Dermis blood vessel endothelial cell (primary cell): ENCODE results near the gene SH3BGRL2. TPM values are rescaled to one million over a fixed set of nuclear protein-coding genes. Genes with fewer than 3 reads are reported as not detected.
A peak's percentile ranks its signal among the peaks of the same experiment; 100 is the strongest.

Source experiments
- DNase-seq: peaks from one replicate; pipeline ENCODE4 v3.0.0; 2010
- total RNA-seq: library from RNA; depleted of rRNA; stranded (reverse); fragments of >200 nt; gene quantifications from 2 replicates; pipeline ENCODE4 v1.2.3, GENCODE V29; 2014

Gene SH3BGRL2
- 114 and 133 TPM in 2 replicates for total RNA-seq

GRCh38 chr6:79630883-79631692, at the start of gene SH3BGRL2:
TSS of gene SH3BGRL2 (plus strand) at chr6:79631329. CDS start at chr6:79631462, 133 bp downstream.
- peak; percentile 81 for DNase-seq

GRCh38 chr6:79584332-79584731, 46.8 kb upstream of the SH3BGRL2 start:
- no peak for DNase-seq

- peak; percentile 45 for DNase-seq
Measured at GRCh38 chr6:79586548-79586947, 44.6 kb upstream of the SH3BGRL2 start.

- DNase-seq = no peak
Measured at GRCh38 chr6:79589701-79590100, 41.4 kb upstream of the SH3BGRL2 start.

- DNase-seq = no peak
Measured at GRCh38 chr6:79597155-79597554, 34.0 kb upstream of the SH3BGRL2 start.

GRCh38 chr6:79598012-79598411, 33.1 kb upstream of the SH3BGRL2 start:
- no peak for DNase-seq

GRCh38 chr6:79599725-79600259, 31.3 kb upstream of the SH3BGRL2 start:
- DNase-seq = no peak

- DNase-seq = no peak
Measured at GRCh38 chr6:79600313-79600712, 30.8 kb upstream of the SH3BGRL2 start.

- peak; percentile 13 for DNase-seq
Measured at GRCh38 chr6:79600812-79601609, 30.1 kb upstream of the SH3BGRL2 start.

- DNase-seq = no peak
Measured at GRCh38 chr6:79602859-79603258, 28.3 kb upstream of the SH3BGRL2 start.

- no peak for DNase-seq
Measured at GRCh38 chr6:79604583-79605037, 26.5 kb upstream of the SH3BGRL2 start.

- DNase-seq = no peak
Measured at GRCh38 chr6:79605061-79605460, 26.1 kb upstream of the SH3BGRL2 start.

GRCh38 chr6:79605968-79606764, 25.0 kb upstream of the SH3BGRL2 start:
- DNase-seq = no peak

- DNase-seq = no peak
Measured at GRCh38 chr6:79607000-79607399, 24.1 kb upstream of the SH3BGRL2 start.

- no peak for DNase-seq
Measured at GRCh38 chr6:79608334-79609224, 22.6 kb upstream of the SH3BGRL2 start.

- no peak for DNase-seq
Measured at GRCh38 chr6:79609225-79609595, 21.9 kb upstream of the SH3BGRL2 start.

- no peak for DNase-seq
Measured at GRCh38 chr6:79610306-79611009, 20.7 kb upstream of the SH3BGRL2 start.

- DNase-seq = no peak
Measured at GRCh38 chr6:79612457-79612856, 18.7 kb upstream of the SH3BGRL2 start.

GRCh38 chr6:79612918-79613317, 18.2 kb upstream of the SH3BGRL2 start:
- DNase-seq = no peak

GRCh38 chr6:79613912-79614311, 17.2 kb upstream of the SH3BGRL2 start:
- no peak for DNase-seq
